Effector CD8-positive, alpha-beta T cell (primary cell): Measurements from ENCODE around the gene GPR89A.
"Not testable (repeated sequence)": the region's sequence is repeated elsewhere in the genome, so short reads cannot be mapped to it uniquely, and the experiment has no call there.

Experiments
- DNase-seq: peaks from one replicate; lab custom pipeline; 2025; lab: John Stamatoyannopoulos, UW

The GPR89A gene

GRCh38 chr1:145717833-145718232, 110.0 kb downstream of the GPR89A start:
- DNase-seq, result no peak

DNA sequence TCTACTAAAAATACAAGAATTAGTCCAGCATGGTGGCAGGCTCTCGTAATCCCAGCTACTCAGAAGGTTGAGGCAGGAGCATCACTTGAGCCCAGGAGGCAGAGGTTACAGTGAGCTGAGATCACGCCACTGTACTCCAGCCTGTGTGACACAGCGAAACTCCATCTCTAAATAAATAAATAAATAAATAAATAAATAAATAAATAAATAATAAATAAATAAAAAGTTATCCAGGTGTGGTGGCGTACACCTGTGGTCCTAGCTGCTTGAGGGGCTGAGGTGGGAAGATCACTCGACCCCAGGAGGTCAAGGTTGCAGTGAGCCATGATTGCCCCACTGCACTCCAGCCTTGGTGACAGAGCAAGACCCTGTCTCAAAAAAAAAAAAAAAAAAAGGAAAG, 110.7 kb downstream of the GPR89A start:
- not testable (repeated sequence) for DNase-seq

DNA sequence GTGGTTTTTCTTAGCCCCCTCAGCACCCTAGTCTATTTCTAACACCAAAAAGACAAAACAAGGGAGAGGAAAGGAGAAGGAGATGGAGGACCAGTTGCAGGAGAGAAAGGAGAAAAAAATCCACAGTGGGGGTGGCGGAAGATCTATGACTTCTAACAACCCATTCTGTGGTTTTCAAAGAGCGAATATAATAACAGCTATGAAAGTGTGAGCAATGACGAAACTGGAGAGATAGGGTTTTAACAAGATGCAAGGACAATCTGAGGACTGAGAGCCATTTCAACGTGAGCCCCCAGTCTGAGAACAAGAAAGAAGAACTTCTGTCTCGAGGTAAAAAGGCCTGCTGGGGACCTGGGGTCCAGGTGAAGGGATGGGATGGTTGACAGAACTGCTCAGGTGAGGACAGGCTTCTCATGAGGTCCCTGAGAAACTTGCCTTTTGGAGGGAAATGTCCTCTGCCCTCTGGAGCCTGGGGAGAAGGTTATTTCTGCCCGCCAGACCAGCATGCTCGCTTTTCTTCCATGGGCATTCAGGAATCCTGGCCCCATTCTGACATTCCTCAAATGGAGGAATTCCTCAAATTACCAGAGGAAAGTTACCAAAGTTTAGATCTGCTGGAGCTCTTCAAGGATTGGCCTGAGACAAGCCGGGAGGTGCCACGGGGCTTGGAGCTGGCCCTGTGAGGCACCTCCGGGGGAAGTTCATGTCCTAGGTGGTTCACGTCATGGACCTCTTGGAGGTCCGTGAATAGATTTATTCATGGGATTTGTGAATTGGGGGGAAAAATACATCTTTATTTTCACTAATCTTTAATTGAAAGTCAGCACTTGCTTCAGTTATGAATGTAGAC, 111.7 kb downstream of the GPR89A start, which contains the start of gene CD160:
Gene CD160 (plus strand): TSS at position 270 of the 850 bp plus-strand sequence. CDS start 8,829 bp downstream, outside the sequence.
- no peak for DNase-seq
